Pancreas (tissue), 10 donors: ENCODE results near the gene WARS2. TPM values are rescaled to one million over a fixed set of nuclear protein-coding genes. Genes with fewer than 3 reads are reported as not detected.

Source experiments
- ATAC-seq, 4 donors: fragments of 200-7000 bp; cut with Tn5 transposase; one replicate each; pipeline versions ENCODE4 v1.8.0 to v1.9.1; 2020; ENCODE audit warnings: mild to moderate bottlenecking in 4 of 4, moderate library complexity in 4 of 4
- DNase-seq, 6 donors: peaks; one replicate each; pipeline ENCODE4 v3.0.0-alpha.2; 2020
- FAIRE-seq: peaks from 2 replicates; lab custom pipeline; 2012; peaks lifted over from hg19 to GRCh38; lab: Jason Lieb, UNC
- H3K27ac ChIP-seq, 4 donors: fragments of 200-600 bp; sonication (generic); 1 replicate in 3 of 4; 2 replicates in 1 of 4; pipeline versions ENCODE4 v1.5.0 to v1.8.0; 2020
- H3K27me3 ChIP-seq, 4 donors: fragments of 200-600 bp; one replicate each; pipeline ENCODE4 v1.8.0; 2021
- H3K36me3 ChIP-seq, 3 donors: fragments of 200-600 bp; sonication (generic) in 1 of 3; one replicate each; pipeline versions ENCODE4 v1.5.0 to v1.8.0; 2020 to 2021
- H3K4me1 ChIP-seq, 3 donors: fragments of 200-600 bp; one replicate each; pipeline ENCODE4 v1.8.0; 2021
- H3K4me3 ChIP-seq, 4 donors: fragments of 200-600 bp; sonication (generic) in 2 of 4; one replicate each; pipeline versions ENCODE4 v1.5.0 to v1.8.0; 2020 to 2021
- H3K9me3 ChIP-seq, 4 donors: fragments of 200-600 bp; one replicate each; pipeline ENCODE4 v1.8.0; 2021
- WGBS, 2 donors: extraction: QIAGEN DNeasy Blood & Tissue Kit; methylation state at CpG; one replicate each; pipeline ENCODE4 v1.1.7; 2013; 5-methylcytosine and 5-hydroxymethylcytosine counted together
- intact Hi-C, 3 donors: fragments of 100-400 bp; cut with DNase I; formaldehyde crosslinking; loops; one replicate each; pipeline versions ENCODE4 v1.11.1 to v1.14.2; 2022
- polyA plus RNA-seq, 2 donors: library from polyadenylated mRNA; stranded (reverse); fragments of 200-250 nt; gene quantifications; one replicate each; pipeline ENCODE4 v1.2.3, GENCODE V29; 2013
- total RNA-seq, 6 donors: library from RNA; stranded (reverse); fragmentation: NEBNext Ultra II Directional in 4 of 6; extraction: Animal tissue kit (Norgen Biotek cat#: 25700) in 4 of 6; gene quantifications; one replicate each; pipeline versions ENCODE4 v1.2.1 to v1.2.4, GENCODE V29; 2021 to 2023
- TF ChIP-seq, protein P1 (sequence below), 4 donors: fragments of 200-600 bp; sonication (generic) in 3 of 4; IDR thresholded peaks; one replicate each; pipeline versions ENCODE4 v1.5.0 to v1.8.0; 2021; ENCODE audit warnings: antibody characterized with exemption in 4 of 4
- donor health status: healthy with polysubstance abuse.
- donor health status: DM: no; HTN: no; CAD: no; lungs with moderate emphysema.
- donor health status: DM: no; HTN: no; CAD: no.
- donor health status: control.
- donor health status: control.
- donor health status: Bipolar disorder and iron deficiency.
- donor health status: DM: yes; HTN: yes; CAD: no.
- donor health status: DM: no; HTN: no; CAD: no.
- donor health status: DM: no; HTN: no; CAD: no.
- donor health status: DM: yes; HTN: yes; CAD: no.

WARS2 gene
- total and polyA plus RNA-seq, 8 donors = 3.4 to 14.0 (median 9.4) TPM

DNA sequence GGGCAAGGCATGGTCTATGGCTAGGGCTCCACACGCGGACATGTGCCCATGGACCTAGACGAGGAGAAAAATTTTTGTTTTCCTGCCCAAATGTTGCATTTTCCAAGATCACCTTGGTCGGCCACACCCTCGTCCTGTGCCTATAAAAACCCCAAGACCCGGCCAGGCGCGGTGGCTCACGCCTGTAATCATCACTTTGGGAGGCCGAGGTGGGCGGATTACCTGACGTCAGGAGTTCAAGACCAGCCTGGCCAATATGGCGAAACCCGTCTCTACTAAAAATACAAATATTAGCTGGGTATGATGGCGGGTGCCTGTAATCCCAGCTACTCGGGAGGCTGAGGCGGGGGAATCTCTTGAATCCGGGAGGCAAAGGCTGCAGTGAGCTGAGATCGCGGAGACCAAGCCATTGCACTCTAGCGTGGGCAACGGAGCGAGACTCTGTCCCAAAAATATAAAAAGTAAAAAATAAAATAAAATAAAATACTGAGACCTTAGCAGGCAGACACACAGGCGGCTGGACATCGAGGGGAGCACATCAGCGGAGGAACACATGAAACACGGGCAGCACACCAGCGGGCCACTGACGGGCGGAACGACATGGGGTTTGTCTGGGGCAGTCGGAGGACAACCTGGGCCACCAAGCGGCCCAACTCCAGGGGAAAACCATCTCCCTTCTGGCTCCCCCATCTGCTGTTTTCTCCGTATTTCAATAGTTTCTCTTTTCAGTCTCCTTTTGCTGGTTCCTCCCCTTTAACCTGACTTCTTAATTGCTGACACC lies 91.6 kb downstream of the WARS2 start:
- peaks cover 0 to 7% (median 0%) of the 10 kb centered on the region in 3 donors for H3K36me3 ChIP-seq
- TF ChIP-seq, protein P1, sequence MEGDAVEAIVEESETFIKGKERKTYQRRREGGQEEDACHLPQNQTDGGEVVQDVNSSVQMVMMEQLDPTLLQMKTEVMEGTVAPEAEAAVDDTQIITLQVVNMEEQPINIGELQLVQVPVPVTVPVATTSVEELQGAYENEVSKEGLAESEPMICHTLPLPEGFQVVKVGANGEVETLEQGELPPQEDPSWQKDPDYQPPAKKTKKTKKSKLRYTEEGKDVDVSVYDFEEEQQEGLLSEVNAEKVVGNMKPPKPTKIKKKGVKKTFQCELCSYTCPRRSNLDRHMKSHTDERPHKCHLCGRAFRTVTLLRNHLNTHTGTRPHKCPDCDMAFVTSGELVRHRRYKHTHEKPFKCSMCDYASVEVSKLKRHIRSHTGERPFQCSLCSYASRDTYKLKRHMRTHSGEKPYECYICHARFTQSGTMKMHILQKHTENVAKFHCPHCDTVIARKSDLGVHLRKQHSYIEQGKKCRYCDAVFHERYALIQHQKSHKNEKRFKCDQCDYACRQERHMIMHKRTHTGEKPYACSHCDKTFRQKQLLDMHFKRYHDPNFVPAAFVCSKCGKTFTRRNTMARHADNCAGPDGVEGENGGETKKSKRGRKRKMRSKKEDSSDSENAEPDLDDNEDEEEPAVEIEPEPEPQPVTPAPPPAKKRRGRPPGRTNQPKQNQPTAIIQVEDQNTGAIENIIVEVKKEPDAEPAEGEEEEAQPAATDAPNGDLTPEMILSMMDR (IDR thresholded peaks at IDR 0.05) = no peak
- no peak for FAIRE-seq
- no peak for DNase-seq
- H3K4me3 ChIP-seq = no peak overlapping the region
- H3K4me1 ChIP-seq = no peaks in the 10 kb centered on the region
- 97 to 98% methylated on average over 34 of the region's 34 CpGs for WGBS, 2 donors
- no peaks in the 10 kb centered on the region for H3K9me3 ChIP-seq
- no peak for ATAC-seq
- intact Hi-C loops = no loop called here
- no peak overlapping the region for H3K27ac ChIP-seq
- no peaks in the 10 kb centered on the region for H3K27me3 ChIP-seq

DNA sequence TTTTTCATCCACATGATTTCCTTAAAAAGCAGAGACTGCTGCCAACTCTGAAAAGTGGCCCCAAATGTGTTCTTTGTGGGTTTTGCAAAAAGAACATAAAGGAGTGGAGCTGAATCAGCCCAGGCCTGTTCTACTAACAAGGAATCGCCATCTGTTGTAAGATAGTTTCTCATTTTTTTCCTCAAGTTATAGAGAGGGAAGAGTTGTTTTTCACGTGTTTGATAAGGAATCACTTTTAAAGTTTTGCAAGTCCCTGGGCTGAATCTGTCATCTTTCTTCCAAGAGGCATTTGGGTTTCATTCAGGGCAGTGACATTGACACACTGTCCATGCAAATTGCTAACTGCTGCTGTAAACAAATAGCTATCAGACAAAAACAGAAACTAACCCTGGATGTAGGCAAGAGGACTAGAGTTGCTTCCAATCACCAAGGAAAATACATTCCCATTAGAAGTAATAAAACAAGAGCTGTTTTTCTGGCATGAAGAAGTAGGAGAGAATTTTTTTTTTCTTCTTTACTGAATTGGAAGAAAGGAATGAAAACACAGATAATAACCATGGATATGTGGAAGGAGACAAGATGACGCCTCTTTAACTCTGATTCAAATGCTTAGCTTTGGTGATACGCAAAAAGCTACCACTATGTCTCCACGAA lies 93.5 kb downstream of the WARS2 start:
- no peak for FAIRE-seq
- no peak for ATAC-seq
- no peaks in the 10 kb centered on the region for H3K27me3 ChIP-seq
- TF ChIP-seq, protein P1 (IDR thresholded peaks at IDR 0.05) = no peak
- H3K36me3 ChIP-seq = peaks cover 0 to 7% (median 0%) of the 10 kb centered on the region in 3 donors
- no peaks in the 10 kb centered on the region for H3K9me3 ChIP-seq
- H3K27ac ChIP-seq = no peak overlapping the region
- no peaks in the 10 kb centered on the region for H3K4me1 ChIP-seq
- 84 to 87% methylated on average over 5 of the region's 5 CpGs for WGBS, 2 donors
- intact Hi-C loops = no loop called here
- no peak for DNase-seq
- no peak overlapping the region for H3K4me3 ChIP-seq

DNA sequence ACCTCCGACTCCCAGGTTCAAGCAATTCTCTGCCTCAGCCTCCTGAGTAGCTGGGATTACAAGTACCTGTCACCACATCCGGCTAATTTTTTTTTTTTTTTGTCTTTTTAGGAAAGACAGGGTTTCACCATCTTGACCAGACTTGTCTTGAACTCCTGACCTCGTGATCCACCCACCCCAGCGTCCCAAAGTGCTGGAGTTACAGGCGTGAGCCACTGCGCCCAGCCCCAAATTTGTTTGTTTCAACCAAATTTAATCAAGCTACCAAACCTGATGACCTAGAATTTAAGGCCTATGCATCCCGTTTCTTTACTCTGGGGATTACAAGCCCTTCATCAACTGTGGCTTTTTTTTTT lies 94.0 kb downstream of the WARS2 start:
- TF ChIP-seq, protein P1 (IDR thresholded peaks at IDR 0.05) = no peak
- Histone ChIP-seq H3K27ac (no peak overlapping the region), H3K27me3 (no peaks in the 10 kb centered on the region), H3K4me1 (no peaks in the 10 kb centered on the region), H3K36me3 (peaks cover 0 to 7% (median 0%) of the 10 kb centered on the region in 3 donors), H3K9me3 (no peaks in the 10 kb centered on the region), H3K4me3 (no peak overlapping the region)
- DNase-seq (no peak), ATAC-seq (no peak), FAIRE-seq (no peak)
- intact Hi-C loops = no loop called here
- 86 to 91% methylated on average over 7 of the region's 7 CpGs for WGBS, 2 donors

DNA sequence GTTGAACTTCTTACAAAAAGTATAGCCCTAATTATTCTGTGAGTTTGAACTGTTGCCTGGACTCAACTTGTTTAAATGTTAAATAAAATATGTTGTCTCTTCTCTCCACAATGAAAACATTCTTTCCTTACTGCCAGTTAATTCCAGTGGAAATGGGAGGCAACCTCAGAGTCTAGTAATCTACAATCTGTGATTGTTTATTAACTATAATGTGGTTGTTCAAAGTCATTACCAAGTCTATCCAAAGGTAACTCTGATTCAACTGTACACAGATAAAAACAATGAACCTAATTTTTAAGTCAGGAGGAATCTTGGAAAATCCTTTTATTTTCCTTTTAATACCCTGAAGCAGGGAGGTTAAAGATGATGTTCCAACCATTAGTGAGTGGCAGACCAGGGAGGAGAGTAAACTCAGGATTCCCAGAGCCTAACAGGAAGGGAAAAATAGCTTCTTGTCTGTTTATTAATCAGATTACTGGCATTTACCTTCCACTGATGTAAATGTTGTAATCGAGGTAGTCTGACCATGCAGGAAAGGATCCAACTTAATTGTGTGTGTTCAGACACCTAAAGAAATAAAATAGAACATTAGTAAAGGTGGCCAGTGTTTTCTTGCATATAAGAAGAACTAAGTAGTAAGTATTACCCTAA lies 95.2 kb downstream of the WARS2 start:
- H3K4me1 ChIP-seq = no peaks in the 10 kb centered on the region
- TF ChIP-seq, protein P1 (IDR thresholded peaks at IDR 0.05) = no peak
- no peak overlapping the region for H3K4me3 ChIP-seq
- no peaks in the 10 kb centered on the region for H3K9me3 ChIP-seq
- DNase-seq (no peak), FAIRE-seq (no peak), ATAC-seq (no peak)
- no peak overlapping the region for H3K27ac ChIP-seq
- peaks cover 0 to 7% (median 0%) of the 10 kb centered on the region in 3 donors for H3K36me3 ChIP-seq
- 9 to 18% methylated on average over 1 of the region's 1 CpG for WGBS, 2 donors
- H3K27me3 ChIP-seq = no peaks in the 10 kb centered on the region
- intact Hi-C loops = no loop called here
